NCI-H2227 treated with DMSO at 0.1 percent for 48 hours (cell line): ENCODE results near the gene CAV1.
A peak's percentile ranks its signal among the peaks of the same experiment; 100 is the strongest.

Experiments
- DNase-seq: peaks from one replicate; lab custom pipeline; 2025; lab: John Stamatoyannopoulos, UW

CAV1 gene

GRCh38 chr7:116505278-116505677, 19.6 kb upstream of the CAV1 start:
- no peak for DNase-seq

- no peak for DNase-seq
Observed at GRCh38 chr7:116505823-116506222, 19.0 kb upstream of the CAV1 start.

- DNase-seq, result no peak
Observed at GRCh38 chr7:116509982-116510579, 14.8 kb upstream of the CAV1 start.

GRCh38 chr7:116510795-116511194, 14.0 kb upstream of the CAV1 start:
- DNase-seq, result no peak

GRCh38 chr7:116511552-116512519, 13.0 kb upstream of the CAV1 start:
- no peak for DNase-seq

- DNase-seq, result no peak
Observed at GRCh38 chr7:116512520-116513188, 12.2 kb upstream of the CAV1 start.

GRCh38 chr7:116515584-116515983, 9.3 kb upstream of the CAV1 start:
- DNase-seq, result no peak

GRCh38 chr7:116516324-116516723, 8.5 kb upstream of the CAV1 start:
- no peak for DNase-seq

GRCh38 chr7:116517626-116518025, 7.2 kb upstream of the CAV1 start:
- no peak for DNase-seq

GRCh38 chr7:116518961-116519360, 5.9 kb upstream of the CAV1 start:
- no peak for DNase-seq

GRCh38 chr7:116521046-116521664, 3.7 kb upstream of the CAV1 start:
- no peak for DNase-seq

- no peak for DNase-seq
Observed at GRCh38 chr7:116522247-116522646, 2.6 kb upstream of the CAV1 start.

GRCh38 chr7:116524221-116524608, 621 bp upstream of the CAV1 start:
- no peak for DNase-seq

- DNase-seq, result no peak
Observed at GRCh38 chr7:116525298-116525912, 569 bp downstream of the CAV1 start.

- DNase-seq, result peak; percentile 3
Observed at GRCh38 chr7:116525913-116526861, 1.4 kb downstream of the CAV1 start.

GRCh38 chr7:116526897-116527296, 2.1 kb downstream of the CAV1 start:
- no peak for DNase-seq

GRCh38 chr7:116527521-116527920, 2.7 kb downstream of the CAV1 start:
- no peak for DNase-seq

GRCh38 chr7:116528008-116528789, 3.4 kb downstream of the CAV1 start:
- DNase-seq, result no peak

- no peak for DNase-seq
Observed at GRCh38 chr7:116529250-116529649, 4.4 kb downstream of the CAV1 start.
